Activated naive CD4-positive, alpha-beta T cell treated with anti-CD3 and anti-CD28 coated beads for 36 hours (primary cell): ENCODE data around the gene NFATC3. TPM values are rescaled to one million over a fixed set of nuclear protein-coding genes. Genes with fewer than 3 reads are reported as not detected.
A peak's percentile ranks its signal among the peaks of the same experiment; 100 is the strongest.

ENCODE experiments used
- CTCF ChIA-PET: fragments of 350-600 bp; sonication (Branson Sonifier 250); formaldehyde crosslinking; loops from one replicate; lab custom pipeline; 2021; ENCODE audit warnings: antibody characterized with exemption; lab: Charles Lee
- DNase-seq: peaks from one replicate; pipeline ENCODE4 v3.0.0-alpha.2; 2020
- H3K27ac Mint-ChIP-seq: one replicate; pipeline ENCODE4 v1.8.0; 2021; ENCODE audit warnings: mild to moderate bottlenecking, mixed read lengths
- H3K27me3 Mint-ChIP-seq: one replicate; pipeline ENCODE4 v1.8.0; 2021; ENCODE audit warnings: low read depth, mixed read lengths
- H3K36me3 Mint-ChIP-seq: one replicate; pipeline ENCODE4 v1.8.0; 2021; ENCODE audit warnings: low read depth, mixed read lengths
- H3K4me1 Mint-ChIP-seq: one replicate; pipeline ENCODE4 v1.8.0; 2021; ENCODE audit warnings: low read depth, mixed read lengths
- H3K4me3 Mint-ChIP-seq: one replicate; pipeline ENCODE4 v1.8.0; 2021; ENCODE audit warnings: mild to moderate bottlenecking, moderate library complexity, mixed read lengths
- H3K9me3 Mint-ChIP-seq: one replicate; pipeline ENCODE4 v1.8.0; 2021; ENCODE audit warnings: mixed read lengths
- intact Hi-C: fragments of 100-400 bp; cut with micrococcal nuclease; formaldehyde crosslinking; loops from one replicate; pipeline ENCODE4 v1.15.1; 2023
- total RNA-seq, 2 experiments: library from RNA; stranded (reverse); gene quantifications; one replicate each; pipeline ENCODE4 v1.2.3, GENCODE V29; 2021

Gene NFATC3
- total RNA-seq, 2 experiments from 2014 or later: 49.1 to 50.3 TPM

- intact Hi-C loops: loop anchor here (1.0 to 2.0 kb wide), 3 partner anchors 19 to 185 kb away; partner anchors contain the start of genes PLA2G15 and SMPD3
- Mint-ChIP-seq H3K27ac (peak overlapping the region; percentile 98), H3K4me1 (peaks cover 40% of the 10 kb centered on the region), H3K36me3 (peaks cover 23% of the 10 kb centered on the region), H3K4me3 (peak overlapping the region; percentile 85), H3K9me3 (no peaks in the 10 kb centered on the region), H3K27me3 (no peaks in the 10 kb centered on the region)
- CTCF ChIA-PET: interaction anchor here (0.5 to 9.0 kb wide), 33 partner anchors 9 to 1309 kb away, joined by 3 to 459 read pairs (median 4); partner anchors contain the start of genes PLA2G15, PRMT7 and SLC7A6OS
- DNase-seq: no peak
These were observed 178.5 kb downstream of the NFATC3 start for GRCh38 chr16:68263559-68264127.

- Mint-ChIP-seq H3K4me3 (peak within 1 kb of the TSS; percentile 85), H3K4me1 (peaks cover 46% of the 10 kb centered on the region), H3K27ac (peak within 1 kb of the TSS; percentile 98), H3K27me3 (no peaks in the 10 kb centered on the region), H3K9me3 (no peaks in the 10 kb centered on the region), H3K36me3 (peaks cover 26% of the 10 kb centered on the region)
- CTCF ChIA-PET: interaction anchor here (0.6 to 9.0 kb wide), 32 partner anchors 8 to 247 kb away, joined by 3 to 459 read pairs (median 4); partner anchors contain the start of genes PLA2G15, PRMT7 and SLC7A6OS
- intact Hi-C loops: loop anchor here (1.0 to 2.0 kb wide), 8 partner anchors 11 to 184 kb away; partner anchors contain the start of genes PLA2G15, SLC7A6OS and SMPD3
- DNase-seq: peak; percentile 88
These were observed 179.2 kb downstream of the NFATC3 start, which contains the start of gene SLC7A6 for GRCh38 chr16:68264128-68265077. Gene SLC7A6 (plus strand): TSS chr16:68264526. CDS start chr16:68274727, 10,201 bp downstream.

GRCh38 chr16:68265078-68265920, 180.1 kb downstream of the NFATC3 start:
- Mint-ChIP-seq H3K4me1 (peaks cover 55% of the 10 kb centered on the region), H3K4me3 (peak overlapping the region; percentile 85), H3K36me3 (peaks cover 26% of the 10 kb centered on the region), H3K27ac (peak overlapping the region; percentile 95), H3K9me3 (no peaks in the 10 kb centered on the region), H3K27me3 (no peaks in the 10 kb centered on the region)
- DNase-seq: peak; percentile 87
- CTCF ChIA-PET: interaction anchor here (8.9 to 9.0 kb wide), 2 partner anchors 22 to 60 kb away, joined by 181 to 459 read pairs; no protein-coding TSS in a partner anchor
- intact Hi-C loops: loop anchor here (1.0 to 2.0 kb wide), 7 partner anchors 10 to 184 kb away; partner anchors contain the start of genes PLA2G15, SLC7A6OS and SMPD3

- peaks cover 76% of the 10 kb centered on the region for H3K4me1 Mint-ChIP-seq
- H3K27ac Mint-ChIP-seq: peak overlapping the region; percentile 88
- intact Hi-C loops: no loop called here
- H3K27me3 Mint-ChIP-seq: no peaks in the 10 kb centered on the region
- H3K9me3 Mint-ChIP-seq: no peaks in the 10 kb centered on the region
- H3K36me3 Mint-ChIP-seq: peaks cover 40% of the 10 kb centered on the region
- peak overlapping the region; percentile 7 for H3K4me3 Mint-ChIP-seq
- DNase-seq: no peak
- CTCF ChIA-PET: interaction anchor here (2.9 to 3.7 kb wide), 2 partner anchors 16 to 61 kb away, joined by 9 to 12 read pairs; no protein-coding TSS in a partner anchor
These were observed 182.6 kb downstream of the NFATC3 start for GRCh38 chr16:68267612-68268405.

GRCh38 chr16:68269793-68270192, 184.6 kb downstream of the NFATC3 start:
- Mint-ChIP-seq H3K9me3 (no peaks in the 10 kb centered on the region), H3K4me1 (peaks cover 86% of the 10 kb centered on the region), H3K27me3 (no peaks in the 10 kb centered on the region), H3K4me3 (no peak overlapping the region), H3K36me3 (peaks cover 55% of the 10 kb centered on the region), H3K27ac (peak overlapping the region; percentile 99)
- CTCF ChIA-PET: interaction anchor here (0.6 to 5.9 kb wide), 7 partner anchors 8 to 1042 kb away, joined by 3 to 41 read pairs (median 3); partner anchors contain the start of genes PRMT7 and SLC7A6OS
- intact Hi-C loops: loop anchor here (10.0 kb wide), 1 partner anchor 485 kb away; no protein-coding TSS in a partner anchor
- DNase-seq: no peak

GRCh38 chr16:68270353-68270752, 185.2 kb downstream of the NFATC3 start:
- intact Hi-C loops: loop anchor here (10.0 kb wide), 1 partner anchor 484 kb away; no protein-coding TSS in a partner anchor
- Mint-ChIP-seq H3K4me1 (peaks cover 92% of the 10 kb centered on the region), H3K36me3 (peaks cover 54% of the 10 kb centered on the region), H3K27me3 (no peaks in the 10 kb centered on the region), H3K4me3 (no peak overlapping the region), H3K9me3 (no peaks in the 10 kb centered on the region), H3K27ac (peak overlapping the region; percentile 99)
- DNase-seq: no peak
- CTCF ChIA-PET: interaction anchor here (0.6 to 5.9 kb wide), 6 partner anchors 9 to 396 kb away, joined by 3 to 41 read pairs (median 4); partner anchors contain the start of genes PRMT7 and SLC7A6OS

GRCh38 chr16:68272507-68273209, 187.5 kb downstream of the NFATC3 start:
- DNase-seq: peak; percentile 80
- peak overlapping the region; percentile 65 for H3K4me3 Mint-ChIP-seq

GRCh38 chr16:68273459-68273858, 188.3 kb downstream of the NFATC3 start:
- H3K9me3 Mint-ChIP-seq: no peaks in the 10 kb centered on the region
- H3K4me3 Mint-ChIP-seq: peak overlapping the region; percentile 65
- peaks cover 50% of the 10 kb centered on the region for H3K36me3 Mint-ChIP-seq
- CTCF ChIA-PET: interaction anchor here (1.0 to 5.9 kb wide), 9 partner anchors 9 to 56 kb away, joined by 3 to 41 read pairs (median 6); partner anchors contain the start of genes PRMT7, SLC7A6 and SLC7A6OS
- intact Hi-C loops: loop anchor here (10.0 kb wide), 1 partner anchor 481 kb away; no protein-coding TSS in a partner anchor
- DNase-seq: no peak
- H3K4me1 Mint-ChIP-seq: peaks cover 80% of the 10 kb centered on the region
- peak overlapping the region; percentile 99 for H3K27ac Mint-ChIP-seq
- no peaks in the 10 kb centered on the region for H3K27me3 Mint-ChIP-seq

More at GRCh38 chr16:68272507-68273209, 187.5 kb downstream of the NFATC3 start:
- peak overlapping the region; percentile 99 for H3K27ac Mint-ChIP-seq
- H3K4me1 Mint-ChIP-seq: peaks cover 88% of the 10 kb centered on the region
- peaks cover 53% of the 10 kb centered on the region for H3K36me3 Mint-ChIP-seq
- H3K9me3 Mint-ChIP-seq: no peaks in the 10 kb centered on the region
- CTCF ChIA-PET: interaction anchor here (0.7 to 5.9 kb wide), 11 partner anchors 9 to 56 kb away, joined by 3 to 41 read pairs (median 5); partner anchors contain the start of genes PRMT7, SLC7A6 and SLC7A6OS
- intact Hi-C loops: loop anchor here (10.0 kb wide), 1 partner anchor 482 kb away; no protein-coding TSS in a partner anchor
- no peaks in the 10 kb centered on the region for H3K27me3 Mint-ChIP-seq

GRCh38 chr16:68273896-68274295, 188.7 kb downstream of the NFATC3 start:
- peak overlapping the region; percentile 19 for H3K4me3 Mint-ChIP-seq
- peaks cover 77% of the 10 kb centered on the region for H3K4me1 Mint-ChIP-seq
- intact Hi-C loops: loop anchor here (10.0 kb wide), 1 partner anchor 481 kb away; no protein-coding TSS in a partner anchor
- CTCF ChIA-PET: interaction anchor here (0.7 to 5.9 kb wide), 6 partner anchors 10 to 55 kb away, joined by 3 to 41 read pairs (median 7); partner anchors contain the start of gene SLC7A6
- H3K27me3 Mint-ChIP-seq: no peaks in the 10 kb centered on the region
- H3K27ac Mint-ChIP-seq: peak overlapping the region; percentile 99
- peak; percentile 60 for DNase-seq
- peaks cover 50% of the 10 kb centered on the region for H3K36me3 Mint-ChIP-seq
- no peaks in the 10 kb centered on the region for H3K9me3 Mint-ChIP-seq
